GM12891 (cell line): ENCODE measurements around the gene TNFRSF25.

Source experiments
- POLR2A ChIP-seq: IDR thresholded peaks from 2 replicates; pipeline ENCODE4 v1.6.1; 2011; ENCODE audit warnings: low read depth, low read length, control low read depth
- SPI1 ChIP-seq: IDR thresholded peaks from 2 replicates; pipeline ENCODE4 v1.6.1; 2011; ENCODE audit warnings: low read depth, low read length, control low read depth
- TAF1 ChIP-seq: IDR thresholded peaks from 2 replicates; pipeline ENCODE4 v1.6.1; 2011; ENCODE audit warnings: low read depth, low read length, control low read depth

GRCh38 chr1:6503884-6504602, 38.1 kb upstream of the TNFRSF25 start:
- TF ChIP-seq TAF1: no peak
- no peak for TF ChIP-seq POLR2A
- no peak for TF ChIP-seq SPI1
